Neural crest cell (in vitro differentiated cells): ENCODE results near the gene FOXE1. TPM values are rescaled to one million over a fixed set of nuclear protein-coding genes. Genes with fewer than 3 reads are reported as not detected.
A peak's percentile ranks its signal among the peaks of the same experiment; 100 is the strongest.

ENCODE experiments used
- DNase-seq: peaks from one replicate; pipeline ENCODE4 v3.0.0; 2021; ENCODE audit warnings: low read depth, mixed read lengths, low spot score
- H3K27ac Mint-ChIP-seq: one replicate; pipeline ENCODE4 v1.8.0; 2021; ENCODE audit warnings: mild to moderate bottlenecking, mixed read lengths; ENCODE audit not compliant: unreplicated experiment
- H3K27me3 Mint-ChIP-seq: 2 replicates; pipeline ENCODE4 v1.8.0; 2021; ENCODE audit warnings: low read depth, mild to moderate bottlenecking, mixed read lengths
- H3K36me3 Mint-ChIP-seq: 2 replicates; pipeline ENCODE4 v1.8.0; 2021; ENCODE audit warnings: low read depth, mild to moderate bottlenecking, mixed read lengths
- H3K4me1 Mint-ChIP-seq: 2 replicates; pipeline ENCODE4 v1.8.0; 2021; ENCODE audit warnings: mixed read lengths
- H3K4me3 Mint-ChIP-seq: one replicate; pipeline ENCODE4 v1.8.0; 2021; ENCODE audit warnings: mild to moderate bottlenecking, mixed read lengths
- H3K9me3 Mint-ChIP-seq: 2 replicates; pipeline ENCODE4 v1.8.0; 2021; ENCODE audit warnings: mixed read lengths
- CTCF ChIP-seq: fragments of 200-600 bp; sonication (generic); conservative IDR thresholded peaks from 2 replicates; pipeline ENCODE4 v1.5.0; 2021; ENCODE audit warnings: antibody characterized with exemption, mild to moderate bottlenecking
- total RNA-seq: library from RNA; stranded (reverse); gene quantifications from 2 replicates; pipeline ENCODE4 v1.2.1, GENCODE V29; 2021

Gene FOXE1
- total RNA-seq, 1 donor from 2014 or later = not detected

DNA sequence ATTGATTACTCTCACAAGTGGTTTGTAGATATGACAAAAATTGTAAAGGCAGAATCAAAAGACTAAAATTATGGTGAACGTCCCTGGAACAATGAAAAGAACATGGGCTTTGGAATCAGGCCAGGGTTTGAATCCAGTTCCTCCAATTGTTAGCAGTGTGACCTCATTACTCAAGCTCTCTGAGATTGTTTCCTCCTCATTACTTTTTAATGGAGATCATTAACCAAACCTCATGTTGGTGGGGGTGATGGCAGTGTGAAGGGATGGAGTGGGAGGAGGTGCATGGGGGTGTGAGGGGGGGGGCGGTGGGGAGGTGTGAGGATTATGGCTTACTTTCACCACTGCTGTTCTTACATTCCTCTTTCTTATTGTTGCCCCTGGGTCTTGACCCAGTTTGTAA is 44.1 kb upstream of the FOXE1 start:
- Mint-ChIP-seq H3K9me3 (no peaks in the 10 kb centered on the region), H3K4me3 (no peak overlapping the region), H3K27ac (no peak overlapping the region), H3K27me3 (peaks cover 63% of the 10 kb centered on the region), H3K4me1 (no peaks in the 10 kb centered on the region), H3K36me3 (no peaks in the 10 kb centered on the region)
- DNase-seq = no peak
- TF ChIP-seq CTCF = no peak

DNA sequence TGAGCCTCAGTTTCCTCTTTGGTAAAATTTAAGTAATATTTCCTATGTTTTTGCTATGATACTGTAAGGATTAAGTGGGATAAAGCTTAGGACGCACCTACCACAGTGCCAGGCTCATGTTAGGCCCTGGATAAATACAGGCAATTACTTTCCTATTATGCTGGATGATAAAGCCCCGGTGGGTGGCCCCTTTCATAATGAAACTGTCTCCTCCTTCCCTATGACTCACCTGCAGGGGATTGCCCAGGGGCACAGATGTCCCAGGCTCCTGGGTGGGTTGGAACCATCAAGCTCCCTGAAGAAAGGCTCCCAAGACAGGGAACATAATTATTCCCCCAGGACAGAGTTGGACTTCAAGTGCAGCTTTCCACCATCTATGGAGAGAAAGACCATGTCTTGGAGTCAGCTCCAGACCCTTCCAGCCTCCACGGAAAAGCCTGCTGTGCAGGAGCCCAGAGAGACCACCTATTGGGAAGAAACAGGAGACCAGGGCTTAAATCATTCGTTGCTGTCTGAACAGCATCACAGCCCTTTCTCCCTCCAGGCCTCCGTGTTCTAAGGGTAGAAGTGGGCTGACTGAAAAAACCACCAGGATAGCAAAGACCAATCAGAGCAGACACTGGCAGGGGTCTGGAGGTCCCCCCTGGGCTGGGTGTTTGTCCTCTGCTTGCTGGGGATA is 43.2 kb upstream of the FOXE1 start:
- Mint-ChIP-seq H3K36me3 (no peaks in the 10 kb centered on the region), H3K9me3 (no peaks in the 10 kb centered on the region), H3K4me1 (no peaks in the 10 kb centered on the region), H3K27me3 (peaks cover 63% of the 10 kb centered on the region), H3K27ac (no peak overlapping the region), H3K4me3 (no peak overlapping the region)
- TF ChIP-seq CTCF = no peak
- no peak for DNase-seq

GRCh38 chr9:97811533-97812246 is 41.3 kb upstream of the FOXE1 start:
- TF ChIP-seq CTCF = no peak
- H3K36me3 Mint-ChIP-seq = no peaks in the 10 kb centered on the region
- H3K27me3 Mint-ChIP-seq = peaks cover 61% of the 10 kb centered on the region
- no peaks in the 10 kb centered on the region for H3K4me1 Mint-ChIP-seq
- no peaks in the 10 kb centered on the region for H3K9me3 Mint-ChIP-seq
- peak overlapping the region; percentile 16 for H3K27ac Mint-ChIP-seq
- DNase-seq = no peak
- no peak overlapping the region for H3K4me3 Mint-ChIP-seq

DNA sequence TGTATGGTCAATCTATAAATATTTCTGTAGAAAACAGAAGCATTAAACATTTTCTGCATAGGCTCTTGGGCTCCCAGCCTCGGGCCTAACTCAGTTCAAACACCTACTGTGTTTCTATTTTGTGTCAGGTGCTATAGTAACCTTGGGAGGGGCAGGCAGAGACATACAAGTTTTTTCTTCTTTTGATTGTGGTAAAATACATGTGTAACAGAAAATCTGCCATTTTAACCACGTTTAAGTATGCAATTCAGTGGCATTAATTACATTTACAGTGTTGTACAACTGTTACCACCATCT is 40.8 kb upstream of the FOXE1 start:
- peaks cover 60% of the 10 kb centered on the region for H3K27me3 Mint-ChIP-seq
- H3K4me3 Mint-ChIP-seq = no peak overlapping the region
- H3K9me3 Mint-ChIP-seq = no peaks in the 10 kb centered on the region
- no peaks in the 10 kb centered on the region for H3K36me3 Mint-ChIP-seq
- H3K27ac Mint-ChIP-seq = no peak overlapping the region
- DNase-seq = no peak
- H3K4me1 Mint-ChIP-seq = no peaks in the 10 kb centered on the region
- no peak for TF ChIP-seq CTCF

DNA sequence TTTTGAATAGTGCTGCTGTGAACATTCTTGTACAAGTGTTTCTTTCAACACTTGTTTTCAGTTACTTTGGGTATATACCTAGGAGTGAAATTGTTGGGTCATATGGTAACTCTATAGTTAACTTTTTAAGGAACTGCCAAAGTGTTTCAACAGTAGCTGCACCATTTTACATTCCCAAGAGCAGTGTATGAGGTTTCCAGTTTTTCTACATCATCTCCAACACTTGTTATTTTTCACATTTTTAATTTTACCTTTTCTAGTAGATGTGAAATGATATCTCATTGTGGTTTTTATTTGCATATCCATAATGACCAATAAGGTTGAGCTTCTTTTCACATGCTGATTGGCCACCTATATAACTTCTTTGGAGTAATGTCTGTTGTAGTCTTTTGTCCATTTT is 40.0 kb upstream of the FOXE1 start:
- Mint-ChIP-seq H3K36me3 (no peaks in the 10 kb centered on the region), H3K27ac (no peak overlapping the region), H3K27me3 (peaks cover 62% of the 10 kb centered on the region), H3K9me3 (no peaks in the 10 kb centered on the region), H3K4me3 (no peak overlapping the region), H3K4me1 (no peaks in the 10 kb centered on the region)
- no peak for DNase-seq
- TF ChIP-seq CTCF = no peak
